Right lobe of liver (tissue), 6 donors: Measurements from ENCODE around the gene FBXO28. TPM values are rescaled to one million over a fixed set of nuclear protein-coding genes. Genes with fewer than 3 reads are reported as not detected.

ENCODE experiments used
- ATAC-seq, 4 donors: fragments of 200-7000 bp; cut with Tn5 transposase; one replicate each; pipeline ENCODE4 v1.9.1; 2020; ENCODE audit warnings: mild to moderate bottlenecking in 4 of 4, moderate library complexity in 4 of 4
- DNase-seq, 3 donors: peaks; one replicate each; pipeline ENCODE4 v3.0.0-alpha.2; 2020
- H3K27ac ChIP-seq, 3 donors: fragments of 200-600 bp; one replicate each; pipeline ENCODE4 v1.8.0; 2022
- H3K27me3 ChIP-seq, 2 donors: fragments of 200-600 bp; one replicate each; pipeline ENCODE4 v1.8.0; 2022
- H3K36me3 ChIP-seq, 4 donors: fragments of 200-600 bp; sonication (generic) in 1 of 4; one replicate each; pipeline versions ENCODE4 v1.5.1 to v1.8.0; 2017 to 2022; ENCODE audit warnings: control low read depth in 1 of 4
- H3K4me1 ChIP-seq, 4 donors: fragments of 200-600 bp; sonication (generic) in 1 of 4; one replicate each; pipeline versions ENCODE4 v1.5.1 to v1.8.0; 2017 to 2022; ENCODE audit warnings: control low read depth in 1 of 4
- H3K4me3 ChIP-seq, 3 donors: fragments of 200-600 bp; one replicate each; pipeline ENCODE4 v1.8.0; 2022
- H3K9me3 ChIP-seq, 4 donors: fragments of 200-600 bp; sonication (generic) in 1 of 4; one replicate each; pipeline versions ENCODE4 v1.5.1 to v1.8.0; 2017 to 2022; ENCODE audit warnings: control low read depth in 1 of 4
- CTCF ChIP-seq, 4 donors: fragments of 200-600 bp in 3 of 4; fragments of 450-650 bp in 1 of 4; IDR thresholded peaks; one replicate each; pipeline versions ENCODE4 v1.5.1 to v1.8.0; 2016 to 2022; ENCODE audit warnings: antibody characterized with exemption in 4 of 4, mild to moderate bottlenecking in 2 of 4
- POLR2A ChIP-seq: fragments of 450-650 bp; IDR thresholded peaks from one replicate; pipeline ENCODE4 v1.6.1; 2017; ENCODE audit warnings: antibody characterized with exemption, mild to moderate bottlenecking
- WGBS: methylation state at CpG from one replicate; pipeline ENCODE4 v1.1.6; 2018; ENCODE audit warnings: low coverage, low lambda C conversion rate; ENCODE audit not compliant: insufficient coverage; ENCODE audit errors: missing lambda C conversion rate; 5-methylcytosine and 5-hydroxymethylcytosine counted together
- intact Hi-C, 2 donors: fragments of 100-400 bp; cut with DNase I; formaldehyde crosslinking; loops; one replicate each; pipeline versions ENCODE4 v1.11.2 to v1.14.1; 2022
- total RNA-seq, 6 experiments: library from RNA; depleted of rRNA in 2 of 6; stranded (reverse); fragments of >200 nt in 2 of 6; fragmentation: NEBNext Ultra II Directional in 3 of 6; extraction: Animal tissue kit (Norgen Biotek cat#: 25700) in 3 of 6; gene quantifications; one replicate each; pipeline versions ENCODE4 v1.1.0 to v1.2.4, GENCODE V29; 2016 to 2023
- donor health status: DM: no; HTN: yes; CAD: no.
- donor health status: DM: no; HTN: no; CAD: no.
- donor health status: DM: no; HTN: no; CAD: no.
- donor health status: DM: no; HTN: yes; CAD: no.
- donor health status: DM: no; HTN: yes; CAD: no.

The FBXO28 gene
- total RNA-seq, 6 experiments from 2014 or later, result 11.5 to 20.9 (median 15.3) TPM

- H3K27ac ChIP-seq, result no peak overlapping the region
- ATAC-seq, result no peak
- no peak for DNase-seq
- H3K4me3 ChIP-seq, result no peak overlapping the region
- H3K36me3 ChIP-seq, result peaks cover 0 to 6% (median 0%) of the 10 kb centered on the region in 4 donors
- TF ChIP-seq POLR2A (no peak), CTCF (IDR thresholded peaks at IDR 0.05) (no peak)
- no peaks in the 10 kb centered on the region for H3K9me3 ChIP-seq
- intact Hi-C loops, result no loop called here
- peaks cover 0 to 18% (median 4%) of the 10 kb centered on the region in 4 donors for H3K4me1 ChIP-seq
- no peaks in the 10 kb centered on the region for H3K27me3 ChIP-seq
Observed at GRCh38 chr1:224124220-224124619, 10.3 kb downstream of the FBXO28 start.

GRCh38 chr1:224127925-224128819 lies 14.3 kb downstream of the FBXO28 start:
- H3K4me3 ChIP-seq, result no peak overlapping the region
- WGBS, result 41% methylated on average over 5 of the region's 5 CpGs
- H3K9me3 ChIP-seq, result no peaks in the 10 kb centered on the region
- H3K36me3 ChIP-seq, result peaks cover 0 to 29% (median 10%) of the 10 kb centered on the region in 4 donors
- intact Hi-C loops, result no loop called here
- ATAC-seq (peak; percentile 48 to 70 (median 58)), DNase-seq (no peak)
- peaks cover 0 to 8% (median 3%) of the 10 kb centered on the region in 4 donors for H3K4me1 ChIP-seq
- H3K27me3 ChIP-seq, result no peaks in the 10 kb centered on the region
- TF ChIP-seq CTCF (IDR thresholded peaks at IDR 0.05), result no peak
- TF ChIP-seq POLR2A, result no peak
- peak overlapping the region in 2 of 3 donors; percentile 64 to 76 for H3K27ac ChIP-seq

GRCh38 chr1:224131253-224131652 lies 17.3 kb downstream of the FBXO28 start:
- DNase-seq (no peak), ATAC-seq (no peak)
- intact Hi-C loops, result no loop called here
- H3K36me3 ChIP-seq, result peaks cover 0 to 31% (median 15%) of the 10 kb centered on the region in 4 donors
- peaks cover 0 to 19% (median 4%) of the 10 kb centered on the region in 4 donors for H3K4me1 ChIP-seq
- TF ChIP-seq POLR2A, result no peak
- no peak for TF ChIP-seq CTCF (IDR thresholded peaks at IDR 0.05)
- no peak overlapping the region for H3K4me3 ChIP-seq
- no peak overlapping the region for H3K27ac ChIP-seq
- H3K9me3 ChIP-seq, result no peaks in the 10 kb centered on the region
- no peaks in the 10 kb centered on the region for H3K27me3 ChIP-seq

- Histone ChIP-seq H3K9me3 (no peaks in the 10 kb centered on the region), H3K4me3 (no peak overlapping the region), H3K4me1 (peaks cover 0 to 20% (median 0%) of the 10 kb centered on the region in 4 donors), H3K27ac (no peak overlapping the region), H3K27me3 (no peaks in the 10 kb centered on the region), H3K36me3 (peaks cover 0 to 31% (median 15%) of the 10 kb centered on the region in 4 donors)
- TF ChIP-seq POLR2A (no peak), CTCF (IDR thresholded peaks at IDR 0.05) (no peak)
- 26% methylated on average over 1 of the region's 1 CpG for WGBS
- ATAC-seq (no peak), DNase-seq (no peak)
- intact Hi-C loops, result no loop called here
Observed at GRCh38 chr1:224132901-224133300, 19.0 kb downstream of the FBXO28 start.
